ENCODE data around the gene ADISSP.

The ADISSP gene

DNA sequence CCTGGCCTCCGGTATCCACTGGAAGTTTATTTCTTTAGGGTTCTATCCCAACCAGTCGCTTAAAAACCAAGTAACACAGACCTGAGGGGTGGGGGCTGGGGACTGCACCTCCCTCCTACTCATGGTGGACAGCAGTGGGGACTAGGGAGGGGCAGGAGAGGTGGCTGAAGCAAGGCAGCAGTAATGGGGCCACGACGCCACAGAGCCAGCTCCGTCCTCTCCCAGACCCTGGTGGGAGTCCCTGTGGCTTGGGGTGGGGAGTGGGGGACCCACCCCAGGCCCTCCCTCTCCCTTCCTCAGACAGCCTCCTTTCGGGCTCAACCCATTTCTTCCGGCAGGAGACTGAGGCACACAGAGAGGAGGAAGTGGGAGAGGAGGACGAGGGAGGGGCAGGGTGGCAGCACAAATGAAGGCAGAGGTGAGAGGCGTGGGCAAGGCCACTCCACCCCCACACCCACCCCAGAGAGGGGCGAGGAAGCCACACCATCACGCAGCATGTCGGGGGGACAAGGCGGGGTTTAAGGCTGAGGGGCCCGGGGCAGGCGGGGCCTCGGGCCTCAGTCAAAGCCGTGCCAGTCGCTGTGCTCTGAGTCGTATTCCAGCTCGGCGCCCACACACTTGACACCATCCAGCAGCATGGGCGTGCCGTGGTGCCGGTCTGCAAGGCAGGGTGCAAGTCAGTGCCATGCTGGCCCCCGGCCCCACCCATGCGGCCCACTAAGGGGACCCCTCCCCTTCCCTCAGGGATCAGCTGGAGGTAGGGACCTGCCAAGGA lies 13.9 kb downstream of the ADISSP start:
- DNase-seq = no peak

DNA sequence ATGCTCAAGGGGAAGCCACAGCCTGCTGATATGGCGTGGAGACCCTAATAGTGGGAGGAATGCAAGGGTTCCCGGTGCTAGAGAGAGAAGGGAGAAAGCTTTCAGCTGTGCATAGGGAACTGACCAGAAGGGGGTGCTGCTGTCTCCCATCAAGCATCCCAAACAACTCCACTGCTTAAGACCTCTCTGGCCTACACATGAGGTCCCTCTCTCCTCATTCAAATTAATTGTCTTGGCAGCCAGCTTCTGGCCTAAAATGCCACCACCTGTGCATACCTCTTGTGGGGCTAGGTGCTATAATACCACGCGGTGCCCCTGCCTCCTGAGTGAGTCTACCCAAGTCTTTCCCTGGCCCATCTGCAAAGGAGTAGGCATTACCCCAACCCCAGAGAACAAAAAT lies 14.5 kb downstream of the ADISSP start:
- peak; percentile 89 for DNase-seq

DNA sequence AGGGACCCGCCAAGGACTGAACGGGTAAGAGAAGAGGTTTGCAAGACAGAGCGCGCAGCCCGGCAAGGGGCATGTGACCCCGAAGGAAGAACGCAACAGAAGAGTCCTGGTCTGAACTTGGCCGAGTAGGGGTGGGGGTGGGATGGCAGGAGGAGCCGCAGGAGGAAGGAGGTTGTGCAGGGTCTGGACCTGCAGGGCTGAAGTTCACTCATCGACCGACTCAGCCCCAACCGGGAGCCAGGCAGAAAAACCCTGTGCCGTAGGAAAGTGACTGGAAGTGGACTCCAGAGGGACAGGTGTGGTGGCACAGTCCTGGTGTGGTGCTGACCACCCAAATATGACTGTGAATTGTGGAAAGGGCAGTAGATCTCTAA lies 15.2 kb downstream of the ADISSP start:
- DNase-seq = no peak

DNA sequence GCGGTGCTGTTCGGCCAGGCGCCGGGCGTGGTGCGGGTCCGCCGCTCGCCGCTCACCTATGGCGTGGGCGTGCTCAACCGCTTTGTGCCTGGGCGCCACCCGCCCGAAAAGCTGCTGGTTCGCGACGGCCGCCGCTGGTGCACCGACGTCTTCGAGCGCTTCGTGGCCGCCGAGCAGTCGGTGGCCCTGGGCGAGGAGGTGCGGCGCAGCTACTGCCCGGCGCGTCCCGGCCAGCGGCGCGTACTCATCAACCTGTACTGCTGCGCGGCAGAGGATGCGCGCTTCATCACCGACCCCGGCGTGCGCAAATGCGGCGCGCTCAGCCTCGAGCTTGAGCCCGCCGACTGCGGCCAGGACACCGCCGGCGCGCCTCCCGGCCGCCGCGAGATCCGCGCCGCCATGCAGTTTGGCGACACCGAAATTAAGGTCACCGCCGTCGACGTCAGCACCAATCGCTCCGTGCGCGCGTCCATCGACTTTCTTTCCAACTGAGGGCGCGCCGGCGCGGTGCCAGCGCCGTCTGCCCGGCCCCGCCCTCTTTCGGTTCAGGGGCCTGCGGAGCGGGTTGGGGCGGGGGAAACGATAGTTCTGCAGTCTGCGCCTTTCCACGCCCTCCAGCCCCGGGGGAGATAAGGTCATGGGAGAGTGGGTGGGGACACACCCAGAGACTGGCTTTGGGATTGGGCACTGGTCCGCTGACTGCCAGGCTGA lies 15.7 kb downstream of the ADISSP start:
- peak; percentile 97 for DNase-seq

DNA sequence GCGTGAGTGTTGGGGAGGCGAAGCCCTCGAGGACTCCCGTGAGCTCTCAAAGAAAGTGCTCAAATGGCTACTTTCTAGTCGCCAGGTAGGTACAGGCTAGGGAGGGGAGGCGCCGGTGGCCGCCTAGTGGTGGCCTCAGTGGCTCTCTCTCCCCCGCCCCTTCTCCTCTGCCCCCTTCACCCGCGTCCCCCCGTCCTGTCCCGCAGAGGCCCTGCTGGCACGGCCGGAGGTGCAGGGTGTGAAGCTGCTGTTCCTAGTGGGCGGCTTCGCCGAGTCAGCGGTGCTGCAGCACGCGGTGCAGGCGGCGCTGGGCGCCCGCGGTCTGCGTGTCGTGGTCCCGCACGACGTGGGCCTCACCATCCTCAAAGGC lies 16.3 kb downstream of the ADISSP start:
- no peak for DNase-seq

DNA sequence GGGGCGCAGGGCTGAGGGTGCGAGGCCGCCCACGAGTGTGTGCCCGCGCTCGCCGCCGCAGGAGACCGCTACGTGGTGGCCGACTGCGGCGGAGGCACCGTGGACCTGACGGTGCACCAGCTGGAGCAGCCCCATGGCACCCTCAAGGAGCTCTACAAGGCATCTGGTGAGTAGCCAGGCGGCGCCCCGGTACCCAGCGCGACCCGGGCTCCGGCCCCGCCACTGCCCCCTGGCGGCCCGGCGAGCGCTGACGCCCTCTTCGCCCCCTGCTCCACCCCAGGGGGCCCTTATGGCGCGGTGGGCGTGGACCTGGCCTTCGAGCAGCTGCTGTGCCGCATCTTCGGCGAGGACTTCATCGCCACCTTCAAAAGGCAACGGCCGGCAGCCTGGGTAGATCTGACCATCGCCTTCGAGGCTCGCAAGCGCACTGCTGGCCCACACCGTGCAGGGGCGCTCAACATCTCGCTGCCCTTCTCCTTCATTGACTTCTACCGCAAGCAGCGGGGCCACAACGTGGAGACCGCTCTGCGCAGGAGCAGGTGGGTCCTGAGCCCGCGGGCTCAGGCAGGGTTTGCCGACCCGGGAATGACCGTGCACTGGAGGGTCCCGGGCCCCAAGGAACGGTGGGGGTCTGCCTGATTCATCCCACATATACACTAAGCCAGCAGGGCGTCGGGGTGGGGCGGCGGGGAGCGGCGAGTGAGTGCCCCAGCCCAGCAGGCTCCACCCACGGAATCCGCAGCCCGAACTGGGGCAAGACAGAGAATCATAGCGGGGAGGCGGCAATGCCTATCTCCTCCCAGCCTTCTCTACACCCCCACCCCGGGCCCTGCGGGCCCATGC lies 17.6 kb downstream of the ADISSP start:
- peak; percentile 73 for DNase-seq

DNA sequence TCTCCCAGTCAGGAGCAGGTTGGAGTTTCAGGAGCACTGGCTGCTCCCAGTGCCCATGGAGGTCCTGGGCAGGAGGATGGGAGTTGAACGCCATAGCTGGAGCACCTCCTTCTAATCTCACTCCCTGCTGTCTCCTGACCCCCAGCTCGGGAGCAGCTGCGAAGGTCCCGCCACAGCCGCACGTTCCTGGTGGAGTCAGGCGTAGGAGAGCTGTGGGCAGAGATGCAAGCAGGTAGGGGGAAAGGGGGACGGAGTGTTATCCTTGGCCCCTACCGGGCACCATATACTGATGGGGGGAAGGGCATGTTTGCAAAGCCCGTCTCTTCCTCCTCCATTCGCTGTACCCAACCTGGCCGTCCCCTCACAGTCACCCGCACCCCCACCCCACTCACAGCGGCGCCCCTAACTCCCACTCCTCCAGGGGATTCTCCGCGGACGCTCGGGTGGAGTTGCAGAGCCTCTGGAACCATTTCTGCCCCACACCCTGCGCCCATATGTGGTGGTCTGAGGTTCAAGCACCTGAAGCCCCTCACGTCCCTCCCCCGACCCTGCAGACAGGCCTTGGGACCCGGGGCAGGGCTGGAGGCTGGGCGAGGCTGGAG lies 18.4 kb downstream of the ADISSP start:
- DNase-seq = no peak

DNA sequence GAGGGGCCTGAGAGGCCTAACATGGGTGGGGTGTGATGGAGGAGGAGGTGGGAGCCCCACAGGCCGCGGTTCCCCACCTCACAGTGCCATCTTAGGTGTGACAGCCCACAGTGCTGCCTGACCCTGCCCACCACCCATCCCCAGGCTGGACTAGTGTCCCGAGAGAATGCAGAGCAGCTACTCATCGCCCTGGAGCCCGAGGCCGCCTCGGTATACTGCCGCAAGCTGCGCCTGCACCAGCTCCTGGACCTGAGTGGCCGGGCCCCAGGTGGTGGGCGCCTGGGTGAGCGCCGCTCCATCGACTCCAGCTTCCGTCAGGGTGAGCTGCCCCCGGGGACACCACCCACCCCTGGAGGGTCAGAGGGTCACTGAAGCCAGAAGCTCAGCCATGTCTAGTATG lies 19.5 kb downstream of the ADISSP start:
- DNase-seq = no peak

DNA sequence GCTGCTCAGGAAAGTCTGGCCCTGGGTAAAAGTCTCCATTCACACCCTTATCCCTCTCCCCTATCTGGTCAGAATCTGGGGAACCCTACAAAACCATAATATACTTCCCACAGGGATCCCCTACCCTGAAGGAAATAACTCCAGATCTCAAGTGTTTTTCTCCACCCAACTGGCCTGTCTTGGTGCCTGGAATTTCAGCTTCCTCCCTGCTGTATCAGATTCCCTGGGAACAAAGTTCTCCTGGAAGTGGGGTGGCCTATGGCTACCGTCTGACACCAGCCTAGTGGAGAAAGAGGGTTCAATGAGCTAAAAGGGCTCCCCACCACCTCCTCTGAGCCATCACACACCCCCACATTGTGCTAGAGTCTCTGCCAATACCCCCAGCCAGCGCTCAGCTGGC lies 20.1 kb downstream of the ADISSP start:
- DNase-seq = no peak

DNA sequence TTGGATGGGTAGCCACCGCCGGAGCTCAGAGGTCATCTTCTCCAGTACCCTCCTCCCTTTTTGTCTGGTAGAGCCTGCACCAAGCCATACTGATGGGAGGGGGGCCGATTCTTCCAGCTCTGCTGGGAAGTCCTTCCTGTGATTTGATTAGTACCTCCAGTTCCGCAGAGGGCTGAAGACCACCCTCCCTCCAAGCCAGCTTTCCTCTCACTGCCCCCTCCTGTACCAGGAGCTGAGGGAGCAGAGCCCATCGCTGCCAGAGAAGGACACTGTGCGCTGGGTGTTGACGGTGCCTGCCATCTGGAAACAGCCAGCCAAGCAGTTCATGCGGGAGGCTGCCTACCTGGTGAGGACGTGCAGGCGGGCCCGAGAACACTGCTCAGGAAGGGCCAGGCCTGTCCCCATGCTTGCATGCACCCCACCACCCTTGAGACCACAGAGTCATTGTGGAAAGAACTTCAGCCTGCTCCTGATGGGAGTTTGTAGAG lies 21.8 kb downstream of the ADISSP start:
- no peak for DNase-seq

DNA sequence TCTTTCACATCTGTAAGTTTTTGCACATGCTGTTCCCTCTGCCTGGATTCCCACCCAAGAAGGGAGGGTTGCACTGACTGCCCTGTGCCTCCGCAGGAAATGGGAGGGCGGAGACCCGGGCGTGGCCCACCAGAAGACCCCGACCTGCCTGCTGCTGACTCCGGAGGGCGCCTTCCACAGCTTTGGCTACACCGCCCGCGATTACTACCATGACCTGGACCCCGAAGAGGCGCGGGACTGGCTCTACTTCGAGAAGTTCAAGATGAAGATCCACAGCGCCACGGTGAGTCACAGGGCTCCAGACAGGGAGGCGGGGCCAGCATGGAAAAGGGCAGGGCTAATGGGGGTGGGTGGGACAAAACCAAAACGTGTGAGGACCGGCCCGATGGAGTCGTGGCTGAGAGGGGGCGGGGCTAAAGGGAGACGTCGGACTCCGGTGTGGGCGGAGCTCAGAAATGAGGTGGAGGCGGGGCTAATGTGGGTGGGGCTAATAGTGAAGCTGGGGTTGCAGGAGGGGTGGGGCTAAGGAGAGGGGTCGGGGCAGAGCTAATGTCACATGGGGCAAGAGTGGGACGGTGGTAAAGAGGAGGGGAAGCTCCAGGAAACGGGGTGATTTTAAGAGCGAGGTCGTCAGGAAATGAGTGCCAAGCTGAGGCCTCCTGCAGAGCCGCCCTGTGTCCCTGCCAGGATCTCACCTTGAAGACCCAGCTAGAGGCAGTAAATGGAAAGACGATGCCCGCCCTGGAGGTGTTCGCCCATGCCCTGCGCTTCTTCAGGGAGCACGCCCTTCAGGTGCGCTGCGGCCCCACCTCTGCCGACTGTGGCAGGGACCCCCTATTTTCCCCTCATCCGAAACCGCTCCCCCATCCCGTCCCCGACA lies 22.5 kb downstream of the ADISSP start:
- peak; percentile 93 for DNase-seq

DNA sequence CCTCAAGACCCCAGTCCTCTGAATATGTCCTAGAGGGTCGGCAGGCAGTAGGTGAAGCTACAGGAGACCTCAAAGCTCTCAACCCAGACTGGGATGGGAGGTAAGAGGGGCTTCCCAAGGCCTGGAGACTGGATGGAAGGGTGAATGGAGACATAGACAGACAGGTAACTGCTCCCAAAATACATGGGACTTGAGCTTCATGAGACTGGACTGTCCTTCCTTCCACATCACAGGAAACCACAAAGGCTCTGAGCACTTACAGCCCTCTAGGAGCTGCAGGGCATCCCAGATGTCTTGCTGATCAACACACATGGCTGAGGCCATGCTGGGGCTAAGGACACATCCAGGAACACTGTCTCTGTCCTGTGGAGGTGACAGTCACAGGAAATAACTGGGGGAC lies 23.5 kb downstream of the ADISSP start:
- no peak for DNase-seq

DNA sequence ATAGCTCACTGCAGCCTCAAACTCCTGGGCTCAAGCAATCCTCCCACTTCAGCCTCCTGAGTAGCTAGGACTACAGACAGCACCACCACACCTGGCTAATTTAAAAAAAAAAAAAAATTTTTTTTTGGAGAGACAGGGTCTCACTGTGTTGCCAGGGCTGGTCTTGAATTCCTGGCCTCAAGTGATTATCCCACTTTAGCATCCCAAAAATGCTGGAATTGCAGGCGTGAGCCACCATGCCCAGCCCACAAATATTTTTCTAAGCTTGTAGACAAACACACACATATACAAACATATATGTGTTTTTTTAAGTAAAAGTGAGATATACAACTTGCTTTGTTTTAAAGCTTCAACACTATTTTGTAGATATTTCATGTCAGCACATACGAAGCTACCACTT lies 24.3 kb downstream of the ADISSP start:
- DNase-seq = no peak

DNA sequence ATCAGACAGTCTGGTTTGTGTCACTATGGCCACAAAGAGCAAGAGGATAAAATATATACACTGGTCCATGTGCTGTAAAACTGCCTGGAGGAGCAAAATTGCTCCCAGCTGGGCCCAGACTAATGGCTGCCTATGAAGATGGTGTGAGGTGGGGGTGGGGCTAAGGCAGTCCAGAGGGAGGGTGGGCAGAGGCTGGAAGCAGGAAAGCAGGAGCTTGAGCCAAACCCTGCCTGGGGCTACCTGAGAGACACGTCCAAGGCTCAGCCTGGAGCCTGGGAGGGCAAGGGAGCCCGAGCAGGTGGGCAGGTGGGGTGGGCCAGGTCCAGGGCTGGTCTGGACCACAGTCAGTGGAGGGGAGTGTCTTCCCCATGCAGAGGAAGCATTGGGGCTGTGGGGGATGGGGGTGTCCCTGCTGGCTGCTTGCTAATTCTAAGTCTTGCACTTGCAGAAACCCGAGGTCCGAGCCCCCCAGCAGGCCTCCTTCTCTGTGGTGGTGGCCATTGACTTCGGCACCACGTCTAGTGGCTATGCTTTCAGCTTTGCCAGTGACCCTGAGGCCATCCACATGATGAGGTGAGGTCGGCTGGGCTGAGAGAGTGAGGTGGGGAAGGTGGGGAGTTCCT lies 25.6 kb downstream of the ADISSP start:
- DNase-seq = no peak

DNA sequence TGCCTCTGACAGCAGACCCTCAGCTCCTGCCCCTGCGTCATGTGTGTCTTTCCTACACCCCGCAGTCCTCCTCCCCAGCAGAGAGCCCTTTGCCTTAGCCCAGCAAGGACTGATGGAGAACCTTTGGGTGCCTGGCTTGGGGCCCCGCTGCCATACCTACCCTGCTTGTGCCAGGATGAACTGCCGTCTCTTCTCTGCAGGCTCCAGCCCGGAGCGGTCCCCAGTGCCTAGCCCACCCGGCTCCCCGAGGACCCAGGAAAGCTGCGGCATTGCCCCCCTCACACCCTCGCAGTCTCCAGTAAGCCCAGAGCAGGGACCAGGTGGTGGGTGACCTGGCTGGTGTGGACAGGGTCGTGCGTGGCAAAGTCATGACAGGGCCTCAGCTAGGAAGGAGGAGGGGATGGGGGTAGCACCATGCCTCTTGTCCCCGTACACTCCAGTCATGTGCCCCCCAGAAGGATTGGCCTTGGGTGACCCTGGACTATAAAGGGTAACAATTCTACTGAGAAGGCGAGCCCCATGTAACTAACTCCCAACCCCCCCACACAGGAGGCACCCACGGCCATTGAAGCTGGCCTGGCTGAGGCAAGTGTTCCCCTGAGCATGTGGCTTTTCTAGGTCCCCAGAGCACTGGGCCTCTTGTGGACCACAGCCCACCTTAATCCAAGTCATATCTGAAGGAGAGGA lies 26.8 kb downstream of the ADISSP start:
- no peak for DNase-seq

DNA sequence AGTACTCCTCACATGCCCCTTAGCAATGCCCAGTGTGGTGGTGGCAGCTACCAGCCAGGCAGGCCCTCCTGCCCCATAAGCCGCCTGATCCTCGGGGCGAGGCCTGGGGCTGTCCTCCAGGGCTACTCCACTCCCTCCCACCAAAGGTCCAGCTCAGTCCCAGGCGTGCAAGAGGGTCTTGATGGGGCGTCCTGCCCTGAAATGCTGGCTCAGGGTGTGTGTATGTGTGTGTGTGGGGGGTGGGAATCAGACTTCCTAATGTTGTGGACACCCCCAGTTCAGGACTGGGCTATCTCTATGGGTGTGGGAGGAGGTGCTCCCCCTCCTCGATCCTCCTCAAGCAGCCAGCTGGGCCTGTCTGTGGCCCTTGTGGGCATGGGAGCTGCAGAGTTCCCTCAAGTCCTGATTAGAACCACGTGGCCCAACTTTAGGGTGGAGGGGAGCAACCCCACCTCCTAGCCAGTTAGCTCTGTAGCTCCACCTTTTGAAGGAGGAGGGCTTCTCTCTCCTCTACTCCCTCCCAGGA lies 27.6 kb downstream of the ADISSP start:
- DNase-seq = peak; percentile 59

DNA sequence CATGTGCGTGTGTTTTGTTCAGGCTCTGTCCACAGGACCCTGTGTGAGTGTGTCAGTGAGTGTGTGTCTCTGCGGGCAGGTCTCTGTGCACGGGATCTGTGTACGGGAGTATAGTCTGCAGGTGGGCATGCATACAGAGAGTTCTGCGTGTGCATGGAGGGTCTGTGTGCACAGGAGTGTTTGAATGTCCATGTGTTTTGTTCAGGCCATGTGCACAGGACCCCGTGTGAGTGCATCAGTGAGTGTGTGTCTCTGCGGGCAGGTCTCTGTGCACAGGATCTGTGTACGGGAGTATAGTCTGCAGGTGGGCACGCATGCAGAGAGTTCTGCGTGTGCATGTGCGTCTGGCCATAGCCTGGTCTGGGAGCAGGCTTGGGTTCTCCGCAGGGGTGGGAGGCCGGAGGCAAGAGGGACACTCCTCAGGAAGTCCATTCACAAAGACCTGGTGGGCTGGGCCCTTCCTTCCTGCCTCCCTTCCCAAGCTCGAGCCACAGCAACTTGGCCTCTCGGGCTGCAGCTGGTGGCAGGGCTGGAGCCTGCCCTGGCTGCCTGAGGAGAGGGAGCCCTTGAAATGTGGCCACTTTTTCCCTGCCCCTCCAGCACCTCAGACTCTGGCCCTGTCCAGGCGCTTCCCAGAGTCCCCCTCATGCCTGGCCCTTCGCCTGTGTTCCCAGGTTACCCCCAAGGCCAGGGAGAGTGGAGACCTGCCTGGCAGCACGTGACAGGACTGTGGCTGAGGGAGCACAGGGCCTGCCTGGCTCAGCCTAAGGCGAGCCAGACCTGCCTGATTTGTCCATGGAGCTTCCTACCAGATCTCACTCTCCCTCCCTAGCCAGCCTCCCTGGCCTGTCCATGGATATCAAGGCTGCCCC lies 28.3 kb downstream of the ADISSP start:
- DNase-seq = no peak

DNA sequence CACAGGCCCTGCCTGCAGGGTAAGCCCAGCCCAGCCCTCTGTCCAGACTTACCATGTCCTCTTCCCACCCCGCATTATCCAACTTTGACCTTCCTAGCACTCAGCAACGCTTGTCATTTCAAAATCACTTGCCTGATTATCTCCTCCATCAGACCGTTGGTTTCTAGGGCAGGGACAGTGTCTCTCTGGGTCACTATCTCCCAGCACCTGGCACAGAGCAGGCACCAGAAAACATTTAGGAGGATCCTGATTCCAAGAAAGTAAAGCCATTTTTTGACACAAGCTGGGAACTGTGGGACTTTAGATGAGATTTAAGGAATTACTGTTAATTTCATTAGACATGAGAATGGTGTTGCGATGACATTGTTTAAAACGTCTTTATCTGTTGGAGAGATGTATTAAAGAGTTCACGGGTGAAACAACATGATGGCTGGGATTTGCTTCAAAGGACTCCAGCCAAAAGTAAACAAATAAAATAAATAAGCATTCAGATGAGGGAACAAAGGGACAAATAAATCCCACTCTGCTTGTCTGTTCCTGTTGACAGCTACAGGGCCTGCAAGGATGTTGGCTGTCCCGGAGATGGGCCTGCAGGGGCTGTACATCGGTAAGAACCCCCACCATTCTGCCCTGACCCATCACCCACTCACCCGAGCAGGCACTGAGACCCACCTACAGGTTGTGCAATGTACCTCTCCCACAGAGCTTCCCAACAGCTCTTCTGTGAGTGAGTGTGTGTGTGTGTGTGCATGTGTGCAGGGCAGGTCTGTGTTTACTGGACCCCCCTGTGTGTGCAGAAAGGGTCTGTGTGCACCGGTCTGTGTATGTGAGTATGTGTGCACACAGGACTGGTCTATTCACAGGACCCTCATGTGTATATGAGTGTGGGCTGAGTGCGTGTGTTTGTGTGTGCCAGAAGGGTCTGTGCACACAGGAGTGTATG lies 29.2 kb downstream of the ADISSP start:
- DNase-seq = peak; percentile 33

DNA sequence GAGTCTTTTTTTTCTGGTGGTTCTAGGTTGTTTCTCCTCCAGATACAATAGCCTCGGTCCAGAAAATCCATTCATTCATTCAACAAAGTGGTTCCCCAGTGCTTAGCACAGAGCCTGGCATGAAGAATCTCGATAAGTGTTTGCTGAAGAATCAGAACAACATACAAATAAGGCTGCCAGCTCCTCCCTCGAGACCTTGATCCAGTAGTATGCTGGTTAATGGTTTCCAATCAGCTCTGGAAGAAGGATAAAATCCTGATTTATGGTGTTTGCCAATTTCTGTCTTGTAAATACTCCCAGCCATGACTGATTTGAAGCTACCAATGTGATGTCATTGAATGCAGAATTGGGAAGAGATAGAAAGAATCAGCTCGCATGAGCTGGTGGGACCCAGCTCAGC lies 31.8 kb downstream of the ADISSP start:
- DNase-seq = no peak

Measured in hematopoietic multipotent progenitor cell treated with erythropoietin and hydrocortisone succinate and interleukin-3 and kit ligand, for 4 days (in vitro differentiated cells).